ENCODE results near the gene COL23A1.
"Not testable (repeated sequence)": the region's sequence is repeated elsewhere in the genome, so short reads cannot be mapped to it uniquely, and the experiment has no call there.

Gene COL23A1

DNA sequence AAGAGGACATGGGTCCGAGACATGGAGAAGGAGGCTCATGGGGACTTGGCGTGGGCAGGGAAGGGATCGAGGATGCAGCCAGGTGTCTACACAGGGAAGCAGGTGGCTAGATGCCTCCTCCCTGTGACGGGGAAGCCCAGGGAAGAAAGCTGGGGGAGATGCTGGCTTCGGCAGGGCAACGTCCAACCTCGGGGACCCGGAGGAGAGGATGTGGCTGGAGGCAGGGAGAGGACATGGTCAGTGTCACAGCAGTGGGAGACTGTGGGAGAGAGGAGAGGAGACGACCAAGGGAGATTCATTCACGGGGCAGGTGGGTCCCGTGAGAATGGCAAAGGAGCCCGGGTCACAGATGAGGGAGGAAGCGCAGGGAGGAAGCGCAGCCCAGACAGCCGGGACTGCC, 284.4 kb downstream of the COL23A1 start:
- TF ChIP-seq POLR2A (IDR thresholded peaks at IDR 0.05; ENCODE audit: low read length) = no peak
- no peak for TF ChIP-seq GATA1 (IDR thresholded peaks at IDR 0.05; ENCODE audit: low read depth, low read length)
- no peak for DNase-seq

DNA sequence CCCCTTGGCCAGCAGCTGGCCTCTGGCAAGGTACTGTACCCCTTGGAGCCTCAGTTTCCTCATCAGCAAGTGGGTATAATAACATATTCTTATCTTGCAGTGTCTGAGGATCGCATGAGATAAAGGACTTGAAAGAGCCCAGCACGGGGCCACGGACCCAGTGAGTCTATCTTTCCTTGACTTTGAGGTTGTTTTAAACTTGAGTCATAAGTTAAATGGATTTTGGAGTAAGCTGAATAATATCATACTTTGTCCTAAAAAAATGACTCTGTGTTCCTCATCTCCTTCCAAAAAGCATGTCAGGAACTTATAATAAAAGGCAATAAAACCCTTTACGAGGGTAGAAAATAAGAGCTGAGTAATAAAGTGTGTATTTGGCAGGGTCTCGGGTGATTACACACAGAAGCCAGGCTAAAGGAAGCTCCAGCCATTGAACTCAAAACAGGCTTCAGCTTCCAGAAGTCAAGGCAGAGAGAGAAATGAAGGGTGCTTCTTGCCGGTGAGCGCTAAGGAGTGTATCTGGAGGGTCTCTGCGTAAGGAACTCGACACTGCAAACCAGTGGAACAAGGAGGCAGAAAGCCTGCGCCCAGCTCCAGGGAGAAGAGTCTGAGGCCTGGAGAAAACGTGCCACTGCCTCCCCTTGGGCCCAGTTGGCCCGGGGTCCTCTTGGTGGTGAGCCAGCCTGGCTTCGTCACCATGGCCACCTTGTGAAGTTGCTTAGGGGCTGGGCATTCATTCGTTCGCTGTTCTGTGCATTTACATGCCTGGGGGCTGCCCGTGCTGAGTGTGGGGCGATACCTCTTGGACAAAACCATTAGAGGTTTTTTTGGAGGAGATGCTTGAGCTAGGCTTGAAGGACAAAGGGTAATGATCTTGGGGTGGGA, 285.2 kb downstream of the COL23A1 start:
- no peak for DNase-seq

DNA sequence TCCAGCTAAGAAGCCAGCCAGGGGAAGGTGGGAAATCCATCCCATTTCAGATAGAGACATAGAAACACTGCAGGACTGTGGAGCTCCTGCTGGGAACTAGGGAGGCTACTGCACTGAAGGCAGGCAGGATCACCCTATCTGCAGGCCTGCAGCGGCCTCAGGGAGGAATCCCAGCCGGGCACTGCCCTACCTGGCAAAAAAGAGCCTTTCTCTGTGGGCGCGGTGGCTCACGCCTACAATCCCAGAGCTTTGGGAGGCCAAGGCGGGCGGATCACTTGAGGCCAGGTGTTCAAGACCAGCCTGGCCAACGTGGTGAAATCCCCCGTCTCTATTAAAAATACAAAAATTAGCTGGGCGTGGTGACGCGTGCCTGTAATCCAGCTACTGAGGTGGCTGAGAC, 286.2 kb downstream of the COL23A1 start:
- TF ChIP-seq GATA1 (IDR thresholded peaks at IDR 0.05; ENCODE audit: low read depth, low read length) (no peak), POLR2A (IDR thresholded peaks at IDR 0.05; ENCODE audit: low read length) (no peak)
- DNase-seq = no peak

More for the DNA sequence above, 285.2 kb downstream of the COL23A1 start:
- TF ChIP-seq POLR2A (IDR thresholded peaks at IDR 0.05; ENCODE audit: low read length) = no peak
- no peak for TF ChIP-seq GATA1 (IDR thresholded peaks at IDR 0.05; ENCODE audit: low read depth, low read length)

DNA sequence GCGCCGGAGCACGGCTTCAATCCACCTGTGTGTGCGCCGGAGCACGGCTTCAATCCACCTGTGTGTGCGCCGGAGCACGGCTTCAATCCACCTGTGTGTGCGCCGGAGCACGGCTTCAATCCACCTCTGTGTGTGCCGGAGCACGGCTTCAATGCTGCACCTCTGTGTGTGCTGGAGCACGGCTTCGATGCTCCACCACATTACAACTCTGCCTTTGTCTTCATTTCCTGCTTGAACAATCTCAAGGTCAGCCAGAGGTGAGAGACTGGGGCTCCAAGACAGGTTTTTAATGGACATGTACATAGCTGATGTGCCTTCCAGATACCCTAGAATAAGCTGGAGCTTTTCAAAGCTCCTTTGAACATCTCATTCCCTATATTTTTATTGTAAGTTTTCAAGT, 287.9 kb downstream of the COL23A1 start:
- not testable (repeated sequence) for DNase-seq

DNA sequence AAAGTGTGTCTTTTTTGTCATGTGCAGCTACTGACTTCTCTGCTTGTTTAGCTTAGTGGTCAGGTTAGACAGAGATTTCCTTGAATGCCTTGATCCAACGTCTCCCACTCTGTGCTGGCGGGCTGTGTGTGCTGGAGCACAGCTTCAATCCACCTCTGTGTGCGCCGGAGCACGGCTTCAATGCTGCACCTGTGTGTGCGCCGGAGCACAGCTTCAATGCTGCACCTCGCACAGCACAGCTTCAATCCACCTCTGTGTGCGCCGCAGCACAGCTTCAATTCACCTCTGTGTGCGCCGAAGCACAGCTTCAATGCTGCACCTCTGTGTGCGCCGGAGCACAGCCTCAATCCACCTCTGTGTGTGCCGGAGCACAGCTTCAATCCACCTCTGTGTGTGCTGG, 288.6 kb downstream of the COL23A1 start:
- no peak for DNase-seq
- TF ChIP-seq POLR2A (IDR thresholded peaks at IDR 0.05; ENCODE audit: low read length) (no peak), GATA1 (IDR thresholded peaks at IDR 0.05; ENCODE audit: low read depth, low read length) (no peak)

DNA sequence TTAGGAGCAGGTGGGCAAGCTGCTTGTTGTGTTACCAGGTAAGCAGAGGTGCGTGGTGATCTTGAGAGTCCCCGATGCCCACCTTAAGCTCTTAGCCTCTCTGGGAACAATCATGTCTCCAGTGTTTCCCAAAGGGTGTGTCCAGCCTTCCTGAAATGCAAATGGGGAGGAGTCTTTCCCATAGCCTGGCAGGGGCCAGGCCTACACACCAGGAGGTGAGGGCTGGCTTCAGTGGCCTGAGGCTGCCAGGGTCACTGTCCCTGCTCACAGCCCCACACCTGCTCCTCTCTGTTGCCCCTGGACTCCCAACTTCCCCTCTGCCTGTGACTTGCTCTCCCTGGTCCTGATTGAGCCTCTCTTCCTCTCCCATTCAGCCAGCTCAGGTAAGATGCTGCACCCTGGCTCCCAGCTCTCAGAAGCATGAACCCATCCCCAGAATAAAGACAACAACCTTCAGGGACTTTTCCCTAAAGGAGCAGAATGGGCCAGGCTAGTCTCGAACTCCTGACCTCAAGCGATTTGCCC, 291.8 kb downstream of the COL23A1 start:
- TF ChIP-seq GATA1 (IDR thresholded peaks at IDR 0.05; ENCODE audit: low read depth, low read length) (no peak), POLR2A (IDR thresholded peaks at IDR 0.05; ENCODE audit: low read length) (no peak)
- DNase-seq = no peak

DNA sequence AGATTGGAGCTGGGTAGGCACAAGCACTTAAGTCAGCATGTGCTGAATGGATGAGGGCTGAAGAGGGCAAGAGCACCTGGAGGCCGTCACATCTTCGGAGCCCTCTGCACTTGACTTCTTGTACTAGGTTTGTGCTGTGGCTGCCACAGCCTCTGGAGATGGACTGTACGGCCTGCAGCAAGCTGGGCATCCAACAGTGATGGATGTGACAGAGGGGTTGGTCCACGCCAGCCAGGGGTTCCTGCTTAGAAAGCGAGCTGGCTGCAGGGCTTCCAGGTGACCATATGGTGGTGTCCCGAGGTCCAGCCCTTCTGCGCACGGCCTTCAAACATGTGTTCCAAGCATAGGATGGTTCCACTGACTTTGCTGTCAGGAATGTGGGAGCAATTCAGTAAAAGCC, 292.4 kb downstream of the COL23A1 start:
- no peak for DNase-seq
- TF ChIP-seq POLR2A (IDR thresholded peaks at IDR 0.05; ENCODE audit: low read length) = no peak
- no peak for TF ChIP-seq GATA1 (IDR thresholded peaks at IDR 0.05; ENCODE audit: low read depth, low read length)

DNA sequence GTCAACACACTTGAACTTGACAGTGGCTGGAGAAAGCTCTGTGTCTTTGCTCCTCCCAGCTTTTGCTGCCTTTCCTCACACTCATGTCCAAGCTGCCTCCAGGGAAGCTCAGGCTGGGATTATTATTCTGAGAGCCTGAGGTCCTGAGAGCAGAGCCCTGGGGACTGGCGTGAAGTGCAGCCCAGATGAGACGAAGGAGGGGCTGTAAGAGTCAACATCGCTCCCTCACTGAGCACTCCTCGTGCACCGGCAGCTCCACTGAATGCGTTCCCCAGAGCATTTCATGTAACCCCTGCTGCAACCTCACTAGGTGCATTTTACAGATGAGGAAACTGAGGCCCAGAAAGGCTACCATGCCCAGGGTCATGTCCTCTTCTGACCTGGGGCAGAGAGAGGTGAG, 294.1 kb downstream of the COL23A1 start:
- TF ChIP-seq POLR2A (IDR thresholded peaks at IDR 0.05; ENCODE audit: low read length) (no peak), GATA1 (IDR thresholded peaks at IDR 0.05; ENCODE audit: low read depth, low read length) (no peak)

DNA sequence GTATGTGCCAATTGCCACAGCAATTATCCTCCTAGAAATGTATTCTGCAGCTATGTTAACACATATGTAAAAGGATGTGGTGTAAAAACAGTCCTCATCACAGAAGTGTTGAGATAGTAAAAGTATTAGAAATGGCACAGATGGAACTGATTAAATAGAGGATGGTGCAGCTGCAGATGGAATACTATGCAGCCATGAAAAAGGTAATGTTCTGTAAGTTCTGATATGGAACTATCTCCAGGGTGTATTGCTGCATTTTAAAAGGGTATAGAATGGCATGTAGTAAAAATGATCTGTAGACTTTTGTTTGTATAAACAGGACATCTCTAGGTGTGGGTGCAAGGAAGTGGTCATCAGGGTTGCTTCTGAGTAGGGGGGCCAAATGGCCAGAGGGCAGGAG, 294.6 kb downstream of the COL23A1 start:
- TF ChIP-seq POLR2A (IDR thresholded peaks at IDR 0.05; ENCODE audit: low read length) (no peak), GATA1 (IDR thresholded peaks at IDR 0.05; ENCODE audit: low read depth, low read length) (no peak)
- DNase-seq = no peak

More for the DNA sequence above, 294.1 kb downstream of the COL23A1 start:
- no peak for DNase-seq

DNA sequence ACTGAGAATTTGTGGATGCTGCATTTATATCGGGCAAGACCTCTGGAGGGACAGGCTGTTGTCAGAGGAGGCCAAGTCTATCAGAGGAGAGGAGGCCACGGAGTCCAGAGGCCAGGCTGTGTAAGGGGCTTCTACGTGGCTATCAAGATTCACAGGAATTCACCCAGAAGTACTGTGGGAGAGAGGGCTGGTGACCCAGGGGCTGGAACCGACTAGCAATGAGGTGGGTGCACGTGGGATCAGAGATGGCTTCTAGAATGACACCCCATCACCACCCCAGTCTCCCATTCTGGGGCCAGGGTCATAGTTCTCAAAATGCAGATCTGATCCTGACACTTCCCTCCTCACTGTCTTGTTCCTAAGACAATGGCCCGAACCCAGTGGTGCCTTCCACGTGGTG, 296.4 kb downstream of the COL23A1 start:
- TF ChIP-seq POLR2A (IDR thresholded peaks at IDR 0.05; ENCODE audit: low read length) (no peak), GATA1 (IDR thresholded peaks at IDR 0.05; ENCODE audit: low read depth, low read length) (no peak)
- no peak for DNase-seq

DNA sequence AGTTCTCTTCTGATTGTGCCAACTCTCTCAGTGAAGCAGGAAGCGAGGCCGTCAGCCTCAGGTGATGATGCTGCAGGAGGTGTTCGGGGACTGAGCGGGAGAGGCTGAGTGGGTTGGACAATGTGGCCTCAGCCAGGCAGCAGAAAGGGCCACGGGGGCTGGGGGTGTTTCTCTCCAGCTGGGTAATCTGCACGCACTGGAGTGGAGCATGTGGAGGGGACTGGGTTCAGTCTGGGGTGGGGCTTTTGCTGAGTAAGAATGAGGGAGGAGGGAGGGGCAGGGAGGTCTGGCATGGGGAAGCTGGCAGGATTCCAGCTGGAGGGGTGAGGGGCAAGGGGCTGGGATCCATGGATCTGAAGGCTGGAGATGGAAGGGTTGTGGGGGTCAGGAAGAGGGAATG, 296.8 kb downstream of the COL23A1 start:
- no peak for DNase-seq
- TF ChIP-seq GATA1 (IDR thresholded peaks at IDR 0.05; ENCODE audit: low read depth, low read length) (no peak), POLR2A (IDR thresholded peaks at IDR 0.05; ENCODE audit: low read length) (no peak)

DNA sequence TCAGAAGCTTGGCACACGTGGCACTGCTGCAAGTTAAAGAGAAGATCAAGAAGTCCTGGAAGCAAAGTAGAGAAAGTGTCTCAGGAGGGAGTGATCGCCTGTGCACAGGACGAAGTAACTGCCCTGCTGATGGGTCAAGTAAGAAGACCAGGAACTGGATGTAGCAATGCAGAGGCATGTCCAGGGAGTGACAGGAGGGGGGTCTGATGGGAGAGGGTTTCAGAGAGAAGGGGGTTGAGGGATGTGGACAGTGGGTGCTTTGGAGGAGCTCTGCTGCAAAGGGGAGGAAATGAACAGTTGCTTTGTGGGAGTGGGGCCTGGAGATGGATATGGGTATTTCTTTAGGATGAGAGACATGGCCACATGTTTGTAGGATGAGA, 297.4 kb downstream of the COL23A1 start:
- DNase-seq = no peak
- no peak for TF ChIP-seq POLR2A (IDR thresholded peaks at IDR 0.05; ENCODE audit: low read length)
- no peak for TF ChIP-seq GATA1 (IDR thresholded peaks at IDR 0.05; ENCODE audit: low read depth, low read length)

DNA sequence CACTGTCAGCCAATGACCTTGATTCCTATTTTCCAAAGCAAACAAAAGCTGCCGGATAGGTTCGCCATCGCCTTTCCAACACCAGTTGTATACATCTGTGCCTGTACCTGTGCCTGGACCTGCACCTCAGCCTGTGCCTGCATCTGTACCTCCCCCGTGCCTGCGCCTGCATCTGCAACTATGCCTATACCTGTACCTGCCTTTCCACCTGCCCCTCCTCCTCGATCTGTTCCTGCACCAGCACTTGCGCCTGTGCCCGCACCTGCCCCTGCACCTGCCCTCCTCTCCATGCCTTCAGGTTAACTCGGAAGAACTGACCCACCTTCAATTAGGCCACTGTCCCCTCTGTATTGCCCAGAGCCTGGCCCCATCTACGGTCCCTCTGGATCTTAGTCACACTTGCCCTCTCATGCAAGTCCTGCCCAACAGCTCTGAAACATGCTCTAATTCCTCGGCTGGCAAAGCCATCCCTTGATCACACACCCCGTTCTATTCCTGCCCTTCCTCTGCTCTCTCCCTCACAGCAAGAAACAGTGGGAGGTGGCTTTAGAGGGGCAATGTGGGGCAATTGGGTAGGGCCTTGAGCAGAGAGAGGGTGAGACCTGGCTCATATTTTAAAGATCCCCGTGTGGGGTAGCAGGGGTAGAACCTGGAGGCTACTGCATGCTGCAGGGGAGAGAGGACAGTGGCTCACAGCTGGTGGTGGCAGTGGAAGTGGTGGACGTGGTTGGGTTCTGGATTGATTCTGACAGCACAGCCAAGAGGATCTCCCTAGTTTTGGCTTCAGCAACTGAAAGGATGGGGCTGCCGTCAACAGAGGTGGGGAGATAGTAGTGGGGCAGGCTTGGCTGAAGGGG, 298.0 kb downstream of the COL23A1 start:
- no peak for TF ChIP-seq POLR2A (IDR thresholded peaks at IDR 0.05; ENCODE audit: low read length)
- no peak for TF ChIP-seq GATA1 (IDR thresholded peaks at IDR 0.05; ENCODE audit: low read depth, low read length)

DNA sequence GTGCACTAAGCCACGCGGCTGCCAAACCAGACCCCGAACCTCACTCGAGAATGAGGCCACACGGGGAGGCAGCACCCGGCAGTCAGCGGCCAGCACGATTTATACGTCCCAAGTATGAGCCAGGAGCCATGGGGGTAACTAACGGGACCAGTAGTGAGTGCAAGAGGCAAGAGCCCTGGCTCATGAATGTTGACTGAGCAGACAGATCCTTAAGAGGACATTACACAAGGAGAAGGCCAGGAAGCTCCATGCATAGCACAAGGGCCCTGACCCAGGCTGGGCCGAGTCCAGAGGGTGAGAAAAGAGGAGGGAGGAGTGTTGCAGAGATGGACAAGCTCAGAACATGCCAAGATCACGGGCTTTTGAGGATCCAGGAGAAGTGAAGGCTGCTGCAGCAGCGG, 299.0 kb downstream of the COL23A1 start:
- DNase-seq = no peak
- TF ChIP-seq POLR2A (IDR thresholded peaks at IDR 0.05; ENCODE audit: low read length) (no peak), GATA1 (IDR thresholded peaks at IDR 0.05; ENCODE audit: low read depth, low read length) (no peak)

More for the DNA sequence above, 298.0 kb downstream of the COL23A1 start:
- no peak for DNase-seq
